Caco-2 (cell line): ENCODE results near the gene POLDIP3. TPM values are rescaled to one million over a fixed set of nuclear protein-coding genes. Genes with fewer than 3 reads are reported as not detected.
"Not testable (repeated sequence)": the region's sequence is repeated elsewhere in the genome, so short reads cannot be mapped to it uniquely, and the experiment has no call there.

Source experiments
- BruUV-seq: library from RNA; stranded (reverse); fragments of 400-500 nt; replicated peaks from 2 replicates; lab custom pipeline; 2021; lab: Mats Ljungman, UMichigan
- CTCF ChIA-PET: fragments of 300-600 bp; sonication (Branson Sonifier 250); formaldehyde crosslinking; loops from one replicate; lab custom pipeline; 2022; ENCODE audit warnings: antibody characterized with exemption; lab: Charles Lee
- POLR2A ChIA-PET: fragments of 300-600 bp; sonication (Branson Sonifier 250); formaldehyde crosslinking; loops from one replicate; lab custom pipeline; 2022; ENCODE audit warnings: antibody characterized with exemption; lab: Charles Lee
- DNase-seq, 2 experiments: peaks; one replicate each; pipeline versions ENCODE4 v3.0.0 to v3.0.0-alpha.2; 2020 to 2022
- H3K27me3 ChIP-seq: replicated peaks from 2 replicates; pipeline ENCODE4 v1.6.0; 2011; ENCODE audit warnings: low read length; ENCODE audit not compliant: control insufficient read depth, insufficient read depth
- H3K36me3 ChIP-seq: 2 replicates; pipeline ENCODE4 v1.5.1; 2011; ENCODE audit warnings: low read length; ENCODE audit not compliant: control insufficient read depth, insufficient read depth
- H3K4me1 ChIP-seq: fragments of 250-450 bp; sonication (Bioruptor Pico); 2 replicates; pipeline ENCODE4 v1.5.1; 2020; ENCODE audit warnings: mild to moderate bottlenecking
- H3K4me3 ChIP-seq: 2 replicates; pipeline ENCODE4 v1.5.1; 2011; ENCODE audit warnings: low read depth, mild to moderate bottlenecking, control low read depth, low read length
- H3K9me3 ChIP-seq: fragments of 250-450 bp; sonication (Bioruptor Pico); 2 replicates; pipeline ENCODE4 v1.5.1; 2020; ENCODE audit warnings: mild to moderate bottlenecking, moderate library complexity
- H3K27ac Mint-ChIP-seq: one replicate; pipeline ENCODE4 v1.8.0; 2022; ENCODE audit warnings: mixed read lengths; ENCODE audit not compliant: unreplicated experiment
- H3K27me3 Mint-ChIP-seq: one replicate; pipeline ENCODE4 v1.8.0; 2022; ENCODE audit warnings: mixed read lengths; ENCODE audit not compliant: insufficient read depth, unreplicated experiment
- H3K36me3 Mint-ChIP-seq: one replicate; pipeline ENCODE4 v1.8.0; 2022; ENCODE audit warnings: mild to moderate bottlenecking, mixed read lengths; ENCODE audit not compliant: insufficient read depth, unreplicated experiment
- H3K4me1 Mint-ChIP-seq: one replicate; pipeline ENCODE4 v1.8.0; 2022; ENCODE audit warnings: low read depth, mixed read lengths; ENCODE audit not compliant: unreplicated experiment
- H3K4me3 Mint-ChIP-seq: one replicate; pipeline ENCODE4 v1.8.0; 2022; ENCODE audit warnings: mild to moderate bottlenecking, moderate library complexity, mixed read lengths; ENCODE audit not compliant: unreplicated experiment
- H3K9me3 Mint-ChIP-seq: one replicate; pipeline ENCODE4 v1.8.0; 2022; ENCODE audit warnings: mixed read lengths; ENCODE audit not compliant: unreplicated experiment
- CTCF ChIP-seq, 2 experiments: fragments of 200-600 bp in 1 of 2; IDR thresholded peaks; 1 replicate in 1 of 2; 2 replicates in 1 of 2; pipeline versions ENCODE4 v1.5.1 to v1.8.0; 2011 to 2022; ENCODE audit warnings: antibody characterized with exemption in 1 of 2, control low read depth in 1 of 2, inconsistent platforms in 1 of 2, low read depth in 1 of 2, low read length in 1 of 2, mild to moderate bottlenecking in 1 of 2, moderate library complexity in 1 of 2; ENCODE audit not compliant: insufficient read depth in 1 of 2, severe bottlenecking in 1 of 2, unreplicated experiment in 1 of 2
- intact Hi-C: fragments of 100-400 bp; cut with micrococcal nuclease; formaldehyde crosslinking; loops from one replicate; pipeline ENCODE4 v1.10.0; 2022; ENCODE audit not compliant: unreplicated experiment
- total RNA-seq: library from RNA; stranded (reverse); gene quantifications from 2 replicates; pipeline ENCODE4 v1.2.3, GENCODE V29; 2022

The POLDIP3 gene
- total RNA-seq, 1 experiment from 2014 or later, result 70.8 TPM

- H3K27me3 Mint-ChIP-seq, result no peaks in the 10 kb centered on the region
- ChIA-PET POLR2A (no interaction called here), CTCF (no interaction called here)
- H3K27ac Mint-ChIP-seq, result no peak overlapping the region
- H3K36me3 Mint-ChIP-seq, result peaks cover 80% of the 10 kb centered on the region
- no peaks in the 10 kb centered on the region for H3K9me3 Mint-ChIP-seq
- peaks cover 8% of the 10 kb centered on the region for H3K4me1 Mint-ChIP-seq
- no peak overlapping the region for H3K4me3 Mint-ChIP-seq
- H3K4me3 ChIP-seq, result no peak overlapping the region
- no peaks in the 10 kb centered on the region for H3K9me3 ChIP-seq
- no peak for TF ChIP-seq CTCF (IDR thresholded peaks at IDR 0.05; ENCODE audit: insufficient read depth in 1 of 2, low read depth in 1 of 2, low read length in 1 of 2, severe bottlenecking in 1 of 2, unreplicated experiment in 1 of 2)
- no peaks in the 10 kb centered on the region for H3K27me3 ChIP-seq
- intact Hi-C loops, result no loop called here
- DNase-seq, result no peak
- H3K4me1 ChIP-seq, result peaks cover 3% of the 10 kb centered on the region; the same call in 1 of the 2 replicates
- no TSS peak for BruUV-seq
- H3K36me3 ChIP-seq, result peaks cover 2% of the 10 kb centered on the region
Measured at GRCh38 chr22:42608136-42608822, 6.4 kb downstream of the POLDIP3 start.

- CTCF ChIA-PET, H3K27me3 ChIP-seq, H3K4me3 ChIP-seq, H3K4me1 ChIP-seq, H3K4me1 Mint-ChIP-seq, BruUV-seq, H3K36me3 ChIP-seq, DNase-seq, H3K27me3 Mint-ChIP-seq, intact Hi-C loops, H3K9me3 Mint-ChIP-seq, H3K27ac Mint-ChIP-seq, POLR2A ChIA-PET, H3K4me3 Mint-ChIP-seq, H3K9me3 ChIP-seq: not testable (repeated sequence)
- H3K36me3 Mint-ChIP-seq, result peaks cover 74% of the 10 kb centered on the region
Measured at GRCh38 chr22:42607641-42608040, 7.0 kb downstream of the POLDIP3 start.

GRCh38 chr22:42604403-42604802 is 10.3 kb downstream of the POLDIP3 start:
- no peak for TF ChIP-seq CTCF (IDR thresholded peaks at IDR 0.05; ENCODE audit: insufficient read depth in 1 of 2, low read depth in 1 of 2, low read length in 1 of 2, severe bottlenecking in 1 of 2, unreplicated experiment in 1 of 2)
- Histone ChIP-seq H3K4me3 (no peak overlapping the region), H3K4me1 (no peaks in the 10 kb centered on the region), H3K27me3 (no peaks in the 10 kb centered on the region), H3K9me3 (no peaks in the 10 kb centered on the region), H3K36me3 (peaks cover 2% of the 10 kb centered on the region; the same call in 1 of the 2 replicates)
- Mint-ChIP-seq H3K4me3 (no peak overlapping the region), H3K9me3 (no peaks in the 10 kb centered on the region), H3K27ac (peak overlapping the region; percentile 53), H3K36me3 (peaks cover 78% of the 10 kb centered on the region), H3K4me1 (no peaks in the 10 kb centered on the region), H3K27me3 (no peaks in the 10 kb centered on the region)
- CTCF ChIA-PET, result no interaction called here
- POLR2A ChIA-PET, result no interaction called here
- BruUV-seq, result no TSS peak
- intact Hi-C loops, result no loop called here
- DNase-seq, result no peak
